ENCODE measurements around the gene NOC2L.

Gene NOC2L

DNA sequence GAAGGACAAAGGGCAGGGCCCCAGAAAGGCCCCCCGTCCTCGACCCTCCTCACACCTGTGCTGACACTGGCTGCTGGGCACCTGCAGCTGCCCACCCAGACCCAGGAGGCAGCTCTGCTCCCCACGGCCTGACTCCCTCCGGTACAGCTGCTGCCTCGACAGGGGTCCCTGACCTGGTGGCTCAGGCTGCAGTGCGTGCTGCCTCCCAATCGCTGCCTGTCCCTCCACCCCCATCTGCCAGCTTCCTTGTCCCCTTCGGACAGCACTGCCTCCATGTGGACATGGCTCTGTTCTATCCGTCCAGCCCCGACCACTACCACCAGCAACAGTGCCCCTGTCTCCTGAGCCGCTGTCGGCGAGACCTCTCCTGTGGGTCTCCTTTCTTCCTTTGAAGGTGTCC lies 4.1 kb downstream of the NOC2L start:
- Mint-ChIP-seq H3K4me3 (no peak overlapping the region), H3K4me1 (peaks cover 19% of the 10 kb centered on the region), H3K9me3 (no peaks in the 10 kb centered on the region), H3K27ac (no peak overlapping the region), H3K27me3 (ENCODE audit: low read depth) (no peaks in the 10 kb centered on the region), H3K36me3 (ENCODE audit: low read depth) (peaks cover 39% of the 10 kb centered on the region)
- TF ChIP-seq, protein P1, sequence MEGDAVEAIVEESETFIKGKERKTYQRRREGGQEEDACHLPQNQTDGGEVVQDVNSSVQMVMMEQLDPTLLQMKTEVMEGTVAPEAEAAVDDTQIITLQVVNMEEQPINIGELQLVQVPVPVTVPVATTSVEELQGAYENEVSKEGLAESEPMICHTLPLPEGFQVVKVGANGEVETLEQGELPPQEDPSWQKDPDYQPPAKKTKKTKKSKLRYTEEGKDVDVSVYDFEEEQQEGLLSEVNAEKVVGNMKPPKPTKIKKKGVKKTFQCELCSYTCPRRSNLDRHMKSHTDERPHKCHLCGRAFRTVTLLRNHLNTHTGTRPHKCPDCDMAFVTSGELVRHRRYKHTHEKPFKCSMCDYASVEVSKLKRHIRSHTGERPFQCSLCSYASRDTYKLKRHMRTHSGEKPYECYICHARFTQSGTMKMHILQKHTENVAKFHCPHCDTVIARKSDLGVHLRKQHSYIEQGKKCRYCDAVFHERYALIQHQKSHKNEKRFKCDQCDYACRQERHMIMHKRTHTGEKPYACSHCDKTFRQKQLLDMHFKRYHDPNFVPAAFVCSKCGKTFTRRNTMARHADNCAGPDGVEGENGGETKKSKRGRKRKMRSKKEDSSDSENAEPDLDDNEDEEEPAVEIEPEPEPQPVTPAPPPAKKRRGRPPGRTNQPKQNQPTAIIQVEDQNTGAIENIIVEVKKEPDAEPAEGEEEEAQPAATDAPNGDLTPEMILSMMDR (IDR thresholded peaks at IDR 0.05; ENCODE audit: unreplicated experiment in 3 of 3): no peak

DNA sequence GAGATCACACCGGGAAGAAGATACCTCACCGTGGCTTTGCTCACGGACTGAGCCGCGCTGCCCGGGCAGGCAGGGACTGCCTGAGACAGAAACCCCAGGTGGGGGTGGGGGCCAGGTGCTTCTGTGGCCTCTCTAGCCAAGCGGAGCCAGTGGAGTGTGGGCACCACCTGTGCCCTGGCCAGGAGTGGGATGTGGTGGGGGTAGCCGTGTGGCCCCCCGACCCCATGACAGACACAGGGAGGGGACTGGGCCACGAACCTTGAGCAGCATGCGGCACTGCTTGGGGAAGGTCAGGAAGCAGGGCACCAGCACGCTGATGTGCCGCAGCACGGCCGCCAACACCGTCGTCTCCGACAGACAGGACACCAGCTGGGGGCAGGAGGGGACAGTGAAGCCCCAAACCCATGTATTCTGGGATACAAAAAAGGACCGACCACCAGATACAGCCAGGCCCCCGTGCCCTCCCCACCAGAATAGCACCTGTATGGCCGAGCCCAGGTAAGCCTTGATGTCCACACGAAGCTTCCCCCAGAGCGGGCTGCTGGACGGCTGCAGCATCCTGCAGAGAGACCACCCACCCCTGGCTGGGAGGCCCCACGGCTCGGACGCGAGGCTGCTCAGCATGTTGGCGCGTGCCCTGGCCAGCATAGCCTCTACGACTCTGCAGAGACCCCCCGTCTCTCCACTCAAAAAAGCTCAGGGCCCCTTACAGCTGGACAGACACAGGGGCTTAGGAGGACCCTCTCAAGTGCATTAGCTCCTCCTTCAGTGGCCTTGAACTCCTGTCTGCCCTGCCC lies 5.3 kb downstream of the NOC2L start:
- TF ChIP-seq, protein P1 (IDR thresholded peaks at IDR 0.05; ENCODE audit: unreplicated experiment in 3 of 3): no peak
- peak overlapping the region in 1 of 3 experiments; percentile 21 for H3K4me3 Mint-ChIP-seq

DNA sequence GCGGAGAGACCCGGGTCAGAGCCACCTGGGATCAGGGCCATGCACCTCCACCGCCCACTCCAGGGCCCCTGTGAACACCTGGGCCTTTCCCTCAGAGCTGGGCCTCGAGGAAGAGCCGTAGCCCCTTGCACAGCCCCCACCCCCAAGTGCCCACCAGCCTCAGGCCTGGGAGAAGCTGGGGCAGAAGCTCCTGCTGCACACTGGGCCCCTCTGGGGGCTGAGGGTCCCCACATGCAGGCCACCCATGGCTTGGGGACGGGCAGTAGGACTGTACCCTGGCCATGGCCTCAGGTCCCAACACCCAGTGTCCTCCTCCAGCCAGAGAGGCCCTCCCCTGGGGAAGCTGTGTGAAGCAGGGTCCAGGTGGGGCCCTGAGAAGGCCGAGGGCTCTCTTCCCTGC lies 6.5 kb downstream of the NOC2L start:
- TF ChIP-seq, protein P1 (IDR thresholded peaks at IDR 0.05; ENCODE audit: unreplicated experiment in 3 of 3): no peak
- Mint-ChIP-seq H3K4me1 (peaks cover 8% of the 10 kb centered on the region), H3K9me3 (no peaks in the 10 kb centered on the region), H3K27ac (no peak overlapping the region), H3K36me3 (ENCODE audit: low read depth) (peaks cover 51% of the 10 kb centered on the region), H3K27me3 (ENCODE audit: low read depth) (no peaks in the 10 kb centered on the region), H3K4me3 (no peak overlapping the region)

More for the DNA sequence above, 5.3 kb downstream of the NOC2L start:
- peaks cover 18% of the 10 kb centered on the region for H3K4me1 Mint-ChIP-seq
- H3K27ac Mint-ChIP-seq: no peak overlapping the region
- no peaks in the 10 kb centered on the region for H3K9me3 Mint-ChIP-seq
- H3K36me3 Mint-ChIP-seq (ENCODE audit: low read depth): peaks cover 50% of the 10 kb centered on the region
- no peaks in the 10 kb centered on the region for H3K27me3 Mint-ChIP-seq (ENCODE audit: low read depth)

DNA sequence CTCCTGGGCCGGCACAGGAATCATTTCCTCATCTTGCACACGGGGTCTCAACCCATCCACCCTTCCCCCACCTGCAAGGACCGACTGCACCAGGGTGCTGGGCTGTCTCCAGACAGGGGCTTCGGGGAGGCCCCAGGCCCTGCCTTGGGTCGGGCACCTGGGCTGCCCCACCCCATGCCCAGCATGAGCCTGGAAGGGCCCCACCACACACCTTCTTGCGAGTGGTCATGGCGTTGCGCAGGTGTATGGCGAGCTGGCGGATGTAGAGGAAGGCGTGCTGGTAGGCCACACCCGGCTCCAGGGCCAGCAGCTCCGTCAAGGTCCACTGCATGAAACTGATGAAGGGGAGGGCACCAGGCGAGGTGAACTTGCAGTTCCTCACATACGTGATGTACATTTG lies 6.9 kb downstream of the NOC2L start:
- Mint-ChIP-seq H3K27ac (no peak overlapping the region), H3K9me3 (no peaks in the 10 kb centered on the region), H3K4me3 (no peak overlapping the region), H3K27me3 (ENCODE audit: low read depth) (no peaks in the 10 kb centered on the region), H3K36me3 (ENCODE audit: low read depth) (peaks cover 50% of the 10 kb centered on the region), H3K4me1 (peaks cover 5% of the 10 kb centered on the region)
- TF ChIP-seq, protein P1 (IDR thresholded peaks at IDR 0.05; ENCODE audit: unreplicated experiment in 3 of 3): no peak

DNA sequence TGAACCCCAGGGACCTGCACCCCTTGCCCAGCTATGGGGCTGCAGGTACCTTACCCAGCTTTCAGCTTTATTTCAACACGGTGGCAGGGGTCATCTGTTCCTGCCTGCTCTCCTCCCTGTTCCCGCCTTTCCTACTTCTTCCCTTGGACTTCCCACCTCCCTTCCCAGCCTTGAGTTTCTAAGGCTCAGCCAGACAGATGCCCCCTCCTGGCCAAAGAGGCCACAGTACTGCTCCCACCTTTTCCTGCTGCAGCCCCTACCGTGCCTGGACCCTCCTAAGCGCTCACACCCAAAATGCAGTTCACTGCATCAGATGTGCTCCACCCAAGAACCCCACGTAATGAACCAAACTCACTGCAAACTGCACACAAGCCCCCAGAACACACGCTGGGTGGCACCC lies 7.7 kb downstream of the NOC2L start:
- TF ChIP-seq, protein P1 (IDR thresholded peaks at IDR 0.05; ENCODE audit: unreplicated experiment in 3 of 3): peak; percentile 24 to 38 (median 27)
- H3K27ac Mint-ChIP-seq: no peak overlapping the region
- peak overlapping the region in 1 of 3 experiments; percentile 71 for H3K4me3 Mint-ChIP-seq
- H3K36me3 Mint-ChIP-seq (ENCODE audit: low read depth): peaks cover 55% of the 10 kb centered on the region
- no peaks in the 10 kb centered on the region for H3K27me3 Mint-ChIP-seq (ENCODE audit: low read depth)
- peaks cover 5% of the 10 kb centered on the region for H3K4me1 Mint-ChIP-seq
- no peaks in the 10 kb centered on the region for H3K9me3 Mint-ChIP-seq

DNA sequence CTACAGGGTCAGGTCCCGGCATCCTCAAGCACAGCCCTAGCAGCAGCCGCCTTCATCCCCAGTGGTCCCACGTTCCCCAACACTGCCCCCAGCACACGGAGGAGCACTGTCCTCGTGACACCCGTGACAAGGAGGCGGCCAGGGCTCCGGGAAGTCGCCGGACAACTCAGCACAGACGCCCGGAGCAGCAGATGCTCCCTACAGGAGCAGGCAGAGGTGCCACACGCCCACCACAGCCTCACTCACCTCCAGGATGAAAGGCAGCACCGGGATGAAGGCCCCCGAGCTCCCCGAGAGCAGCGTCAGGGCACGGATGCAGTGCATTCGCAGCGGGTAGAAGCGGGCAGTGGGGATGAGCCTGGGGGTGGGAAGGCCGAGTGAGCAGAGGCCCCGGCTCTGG lies 8.2 kb downstream of the NOC2L start:
- no peak overlapping the region for H3K27ac Mint-ChIP-seq
- no peak overlapping the region for H3K4me3 Mint-ChIP-seq
- no peaks in the 10 kb centered on the region for H3K27me3 Mint-ChIP-seq (ENCODE audit: low read depth)
- peaks cover 5% of the 10 kb centered on the region for H3K4me1 Mint-ChIP-seq
- TF ChIP-seq, protein P1 (IDR thresholded peaks at IDR 0.05; ENCODE audit: unreplicated experiment in 3 of 3): no peak
- H3K9me3 Mint-ChIP-seq: no peaks in the 10 kb centered on the region
- H3K36me3 Mint-ChIP-seq (ENCODE audit: low read depth): peaks cover 57% of the 10 kb centered on the region

Measured in nephron (organoid).